ENCODE results near the gene IST1. TPM values are rescaled to one million over a fixed set of nuclear protein-coding genes. Genes with fewer than 3 reads are reported as not detected.

IST1 gene
- total RNA-seq, 1 donor from 2014 or later = 200 TPM

DNA sequence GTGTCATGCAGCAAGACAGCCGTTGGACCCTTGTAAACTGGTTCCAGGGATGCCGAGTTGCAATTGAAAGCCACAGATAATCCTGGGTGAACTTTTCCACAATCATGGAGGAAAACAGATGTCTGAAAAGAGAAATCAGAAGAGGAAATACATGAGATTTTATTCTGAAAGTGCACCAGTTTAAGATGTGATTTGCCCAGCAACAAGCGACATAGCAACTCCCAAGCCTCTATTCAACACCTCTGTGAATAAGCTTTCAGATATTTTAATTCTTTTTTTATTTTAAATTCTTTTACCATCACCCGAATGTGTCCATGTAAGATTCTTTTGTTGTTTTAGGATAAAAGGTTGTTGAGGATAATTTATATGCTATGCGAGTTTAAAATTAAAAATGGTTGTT is 58.8 kb downstream of the IST1 start:
- H3K27me3 ChIP-seq (ENCODE audit: low read depth) = no peaks in the 10 kb centered on the region
- H3K9me3 ChIP-seq = no peaks in the 10 kb centered on the region
- peaks cover 5% of the 10 kb centered on the region for H3K4me1 ChIP-seq
- intact Hi-C loops (cut with DNase I) = no loop called here
- no peak overlapping the region for H3K27ac ChIP-seq
- ATAC-seq = no peak
- TF ChIP-seq, protein P1, sequence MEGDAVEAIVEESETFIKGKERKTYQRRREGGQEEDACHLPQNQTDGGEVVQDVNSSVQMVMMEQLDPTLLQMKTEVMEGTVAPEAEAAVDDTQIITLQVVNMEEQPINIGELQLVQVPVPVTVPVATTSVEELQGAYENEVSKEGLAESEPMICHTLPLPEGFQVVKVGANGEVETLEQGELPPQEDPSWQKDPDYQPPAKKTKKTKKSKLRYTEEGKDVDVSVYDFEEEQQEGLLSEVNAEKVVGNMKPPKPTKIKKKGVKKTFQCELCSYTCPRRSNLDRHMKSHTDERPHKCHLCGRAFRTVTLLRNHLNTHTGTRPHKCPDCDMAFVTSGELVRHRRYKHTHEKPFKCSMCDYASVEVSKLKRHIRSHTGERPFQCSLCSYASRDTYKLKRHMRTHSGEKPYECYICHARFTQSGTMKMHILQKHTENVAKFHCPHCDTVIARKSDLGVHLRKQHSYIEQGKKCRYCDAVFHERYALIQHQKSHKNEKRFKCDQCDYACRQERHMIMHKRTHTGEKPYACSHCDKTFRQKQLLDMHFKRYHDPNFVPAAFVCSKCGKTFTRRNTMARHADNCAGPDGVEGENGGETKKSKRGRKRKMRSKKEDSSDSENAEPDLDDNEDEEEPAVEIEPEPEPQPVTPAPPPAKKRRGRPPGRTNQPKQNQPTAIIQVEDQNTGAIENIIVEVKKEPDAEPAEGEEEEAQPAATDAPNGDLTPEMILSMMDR (IDR thresholded peaks at IDR 0.05) = no peak
- H3K36me3 ChIP-seq = no peaks in the 10 kb centered on the region
- DNase-seq = no peak
- no peak overlapping the region for H3K4me3 ChIP-seq

DNA sequence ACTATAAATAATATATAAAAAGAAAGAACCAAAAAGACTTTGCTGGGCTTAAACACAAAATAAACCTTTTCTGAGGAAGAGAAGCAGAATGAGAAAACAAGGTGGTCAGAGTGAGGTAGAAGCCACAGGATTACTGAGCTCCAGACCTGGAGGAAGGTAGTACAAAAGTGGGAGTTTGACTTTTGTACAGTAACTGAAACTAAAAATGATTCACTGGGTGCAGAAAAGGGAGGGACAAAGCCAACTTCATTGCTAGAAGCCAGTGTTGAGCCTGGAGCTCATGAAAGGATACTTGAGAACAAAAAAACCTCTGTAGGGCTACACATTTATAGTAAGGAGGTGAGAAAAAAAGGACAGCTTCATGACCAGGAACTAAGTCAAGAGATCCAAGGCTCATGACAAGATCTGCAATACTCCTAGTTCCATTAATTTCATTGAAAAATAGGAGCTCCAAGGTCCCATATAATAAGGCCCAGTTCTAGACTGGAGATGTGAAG is 59.4 kb downstream of the IST1 start:
- TF ChIP-seq, protein P1 (IDR thresholded peaks at IDR 0.05) = no peak
- H3K27ac ChIP-seq = no peak overlapping the region
- intact Hi-C loops (cut with DNase I) = no loop called here
- ATAC-seq = no peak
- DNase-seq = no peak
- H3K4me3 ChIP-seq = no peak overlapping the region
- no peaks in the 10 kb centered on the region for H3K27me3 ChIP-seq (ENCODE audit: low read depth)
- H3K9me3 ChIP-seq = no peaks in the 10 kb centered on the region
- no peaks in the 10 kb centered on the region for H3K36me3 ChIP-seq
- peaks cover 5% of the 10 kb centered on the region for H3K4me1 ChIP-seq

DNA sequence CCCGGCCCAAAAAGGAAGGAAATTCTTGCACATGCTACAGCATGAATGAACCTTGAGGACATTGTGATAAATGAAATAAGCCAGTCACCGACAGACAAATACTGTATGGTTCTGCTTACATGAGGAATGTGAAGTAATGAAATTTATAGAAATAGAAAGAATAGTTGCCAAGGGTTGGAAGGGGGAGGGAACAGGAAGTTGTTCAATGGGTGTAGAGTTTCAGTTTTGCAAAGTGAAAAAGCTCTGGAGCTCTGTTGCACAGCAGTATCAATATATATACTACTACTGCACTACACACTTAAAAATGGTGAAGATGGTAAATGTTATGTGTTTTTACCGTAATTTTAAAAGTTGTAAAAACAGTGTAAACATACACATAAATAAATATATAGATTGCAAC is 61.2 kb downstream of the IST1 start:
- intact Hi-C loops (cut with DNase I) = no loop called here
- no peak overlapping the region for H3K4me3 ChIP-seq
- no peaks in the 10 kb centered on the region for H3K36me3 ChIP-seq
- ATAC-seq = no peak
- no peak for DNase-seq
- no peaks in the 10 kb centered on the region for H3K27me3 ChIP-seq (ENCODE audit: low read depth)
- H3K4me1 ChIP-seq = peaks cover 5% of the 10 kb centered on the region
- TF ChIP-seq, protein P1 (IDR thresholded peaks at IDR 0.05) = no peak
- H3K27ac ChIP-seq = no peak overlapping the region
- H3K9me3 ChIP-seq = no peaks in the 10 kb centered on the region

DNA sequence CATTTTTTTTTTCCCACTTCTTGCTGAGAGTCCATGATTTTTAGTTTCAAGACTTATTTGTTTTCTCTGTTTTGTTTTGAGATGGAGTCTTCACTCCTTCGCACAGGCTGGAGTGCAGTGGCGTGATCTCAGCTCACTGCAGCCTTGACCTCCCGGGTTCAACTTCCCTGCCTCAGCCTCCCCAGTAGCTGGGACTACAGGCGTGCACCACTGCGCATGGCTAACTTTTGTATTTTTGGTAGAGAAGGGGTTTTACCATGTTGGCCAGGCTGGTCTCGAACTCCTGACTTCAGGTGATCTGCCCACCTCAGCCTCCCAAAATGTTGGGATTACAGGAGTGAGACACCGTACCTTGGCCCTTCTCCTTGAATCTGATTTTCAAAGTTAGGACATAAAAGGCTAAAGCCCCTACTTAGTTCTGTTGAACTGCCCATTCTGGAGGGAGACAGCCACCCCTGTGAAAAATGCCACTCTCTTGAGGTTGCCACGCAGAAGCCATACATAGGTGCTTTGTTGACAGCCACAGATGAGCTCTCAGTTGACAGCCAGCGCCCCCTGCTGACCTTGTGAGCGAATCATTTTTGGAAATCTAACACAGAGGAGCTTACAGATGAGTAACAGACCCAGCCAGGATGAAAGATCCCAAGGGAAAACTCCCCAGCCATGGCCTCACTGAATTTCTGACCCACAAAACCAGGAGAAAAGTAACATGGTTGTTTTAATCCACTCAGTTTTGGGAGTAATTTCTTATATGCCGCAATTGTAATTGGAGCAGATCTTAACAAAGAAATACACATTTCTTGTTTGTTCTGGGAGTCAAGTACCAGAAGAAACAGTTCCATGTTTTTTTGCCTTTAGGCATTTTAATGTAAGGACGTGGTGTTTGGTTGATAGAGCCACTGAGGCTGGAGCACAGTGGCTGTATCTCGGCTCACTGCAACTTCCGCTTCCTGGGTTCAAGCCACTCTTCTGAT is 66.0 kb downstream of the IST1 start:
- TF ChIP-seq, protein P1 (IDR thresholded peaks at IDR 0.05) = peak; percentile 83
- H3K36me3 ChIP-seq = no peaks in the 10 kb centered on the region
- no peaks in the 10 kb centered on the region for H3K27me3 ChIP-seq (ENCODE audit: low read depth)
- H3K4me3 ChIP-seq = no peak overlapping the region
- no peak overlapping the region for H3K27ac ChIP-seq
- no peaks in the 10 kb centered on the region for H3K9me3 ChIP-seq
- peak; percentile 92 to 96 for ATAC-seq
- intact Hi-C loops (cut with DNase I) = no loop called here
- H3K4me1 ChIP-seq = peaks cover under 1% of the 10 kb centered on the region
- DNase-seq = peak; percentile 80

DNA sequence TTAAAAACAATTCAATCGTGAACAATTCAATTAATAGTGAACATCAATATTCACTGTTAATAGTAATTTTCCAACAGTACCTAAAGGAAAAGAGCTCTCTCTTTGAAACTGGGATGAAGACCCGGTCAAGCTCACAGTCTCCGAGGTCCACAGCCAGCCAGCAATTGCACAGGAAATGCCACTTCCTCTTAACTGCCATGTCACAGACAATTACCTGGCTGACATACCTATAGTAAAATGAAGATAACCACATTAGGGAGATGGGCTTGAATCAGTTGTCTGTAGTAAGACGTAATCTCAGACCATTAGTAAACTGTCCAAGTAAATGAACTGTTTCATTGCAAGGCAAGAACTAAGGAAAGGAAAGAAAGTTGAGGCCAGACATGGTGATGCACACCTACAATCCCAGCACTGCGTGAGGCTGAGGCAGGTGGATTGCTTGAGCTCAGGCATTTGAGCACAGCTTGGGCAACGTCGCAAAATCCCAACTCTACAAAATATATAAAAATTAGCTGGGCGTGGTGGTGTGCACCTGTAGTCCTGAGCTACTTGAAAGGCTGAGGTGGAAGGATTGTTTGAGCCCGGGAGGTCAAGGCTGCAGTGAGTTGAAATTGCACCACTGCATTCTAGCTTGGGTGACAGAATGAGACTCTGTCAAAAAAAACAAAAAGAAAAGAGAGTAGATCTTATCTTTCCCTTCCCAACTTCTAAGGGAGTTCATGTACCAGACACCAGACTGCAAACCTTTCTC is 68.0 kb downstream of the IST1 start:
- no peaks in the 10 kb centered on the region for H3K4me1 ChIP-seq
- no peak for DNase-seq
- H3K9me3 ChIP-seq = no peaks in the 10 kb centered on the region
- H3K27ac ChIP-seq = no peak overlapping the region
- H3K36me3 ChIP-seq = no peaks in the 10 kb centered on the region
- ATAC-seq = no peak
- TF ChIP-seq, protein P1 (IDR thresholded peaks at IDR 0.05) = no peak
- intact Hi-C loops (cut with DNase I) = no loop called here
- H3K27me3 ChIP-seq (ENCODE audit: low read depth) = no peaks in the 10 kb centered on the region
- no peak overlapping the region for H3K4me3 ChIP-seq
